AG08395 (cell line): ENCODE measurements around the gene FEZF1.

ENCODE experiments used
- DNase-seq: peaks from one replicate; pipeline ENCODE4 v3.0.0; 2012; ENCODE audit warnings: mixed read lengths, low spot score

FEZF1 gene

DNA sequence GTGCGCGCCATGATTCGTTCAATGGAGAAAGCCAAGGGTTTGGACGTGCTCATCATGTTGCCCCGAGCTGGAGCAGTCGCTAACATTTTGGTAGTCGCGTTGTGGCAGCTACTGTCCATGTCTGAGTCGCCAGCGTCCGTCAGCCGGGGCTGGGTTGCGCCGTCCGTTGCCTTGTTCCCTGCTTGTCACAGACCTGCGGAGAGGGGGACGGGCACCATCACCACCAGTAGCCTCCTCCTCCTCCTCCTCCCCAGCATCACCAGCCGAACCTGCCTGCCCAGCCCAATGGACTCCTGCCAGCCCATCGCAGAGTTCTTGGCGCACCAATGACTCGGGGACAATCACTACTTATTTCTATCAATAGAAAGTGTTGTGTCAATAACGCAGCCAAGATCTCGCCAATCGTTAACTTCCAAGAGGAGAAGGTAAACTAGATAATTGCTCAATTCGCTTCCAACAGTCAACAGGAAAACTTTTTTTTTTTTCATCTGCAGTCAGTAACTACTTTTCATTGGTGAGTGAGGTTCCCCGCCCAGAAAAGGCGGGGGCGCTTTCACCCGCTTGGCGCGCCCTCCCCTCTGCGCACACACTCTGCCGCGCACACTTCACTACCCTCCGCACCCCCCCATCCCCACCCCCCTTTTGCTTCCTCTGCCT, at the start of gene FEZF1:
Gene FEZF1, minus strand, starts transcription at position 432 of the 657 bp plus-strand sequence. Its CDS starts 313 bp downstream, at position 119.
- DNase-seq = no peak

GRCh38 chr7:122352454-122352853, 47.9 kb upstream of the FEZF1 start:
- DNase-seq = no peak

DNA sequence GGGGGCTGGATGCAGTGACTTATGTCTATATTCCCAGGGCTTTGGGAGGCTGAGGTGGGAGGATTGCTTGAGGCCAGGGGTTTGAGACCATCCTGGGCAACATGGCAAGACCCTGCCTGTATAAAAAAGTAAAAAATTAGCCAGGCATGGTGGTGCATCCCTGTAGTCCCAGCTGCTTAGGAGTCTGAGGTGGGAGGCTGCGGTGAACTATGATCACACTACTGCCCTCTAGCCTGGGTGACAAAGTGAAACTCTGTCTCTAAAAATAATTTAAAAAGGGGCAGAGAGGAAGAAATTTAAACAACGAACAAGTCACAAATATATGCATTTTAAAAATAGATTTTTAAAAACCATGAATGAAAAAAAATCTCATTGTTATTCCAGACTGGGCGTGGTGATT, 46.2 kb upstream of the FEZF1 start:
- no peak for DNase-seq

DNA sequence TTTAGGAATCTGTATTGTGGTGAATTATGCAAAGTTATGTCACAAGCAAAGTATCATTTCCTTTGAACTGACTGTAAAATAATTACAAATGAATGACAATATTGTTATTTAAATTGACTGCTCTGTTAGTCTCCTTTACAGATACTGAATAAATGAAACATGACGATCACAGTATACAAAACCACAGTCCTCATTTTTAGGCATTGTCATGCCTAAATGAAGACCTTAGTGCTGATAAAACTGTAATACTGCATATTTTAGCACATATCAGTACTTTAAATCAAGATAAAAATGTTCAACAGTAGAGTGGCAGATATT, 39.7 kb upstream of the FEZF1 start:
- no peak for DNase-seq

DNA sequence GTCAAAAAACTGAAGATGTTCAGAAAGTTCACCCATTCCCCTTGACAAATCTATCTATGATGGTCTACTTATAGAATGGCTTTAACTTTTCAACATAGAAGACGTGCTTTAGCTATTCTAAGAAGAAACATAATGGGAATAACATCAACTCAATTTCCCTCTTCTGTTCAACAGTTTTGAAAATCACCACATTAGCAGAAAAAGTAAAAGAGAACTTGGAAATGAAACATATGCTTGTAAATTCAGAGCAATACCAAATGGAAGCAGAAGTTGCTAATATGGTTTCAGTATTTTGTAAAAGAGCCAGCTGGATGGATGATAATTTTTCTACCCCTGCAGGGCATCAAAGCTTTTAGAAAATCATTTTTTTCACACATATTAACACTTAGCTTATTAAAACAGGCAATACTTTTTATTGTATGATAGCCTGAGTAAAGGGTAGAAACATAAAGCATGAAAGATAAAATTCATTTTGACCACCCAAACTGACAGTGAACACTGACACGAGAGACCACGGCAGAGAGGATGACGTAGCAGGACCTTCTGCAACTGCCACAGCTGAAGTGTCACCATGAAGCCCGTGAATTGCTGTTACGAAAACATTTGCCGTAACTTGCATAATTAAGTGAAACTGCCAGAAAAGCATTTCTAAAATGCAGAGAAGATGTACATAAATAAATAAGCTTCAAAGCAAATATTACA, 39.2 kb upstream of the FEZF1 start:
- no peak for DNase-seq

- no peak for DNase-seq
Measured at GRCh38 chr7:122340427-122340826, 35.9 kb upstream of the FEZF1 start.

GRCh38 chr7:122339145-122339904, 34.8 kb upstream of the FEZF1 start:
- no peak for DNase-seq

GRCh38 chr7:122337011-122337410, 32.5 kb upstream of the FEZF1 start:
- no peak for DNase-seq

GRCh38 chr7:122329145-122329802, 24.7 kb upstream of the FEZF1 start:
- no peak for DNase-seq

DNA sequence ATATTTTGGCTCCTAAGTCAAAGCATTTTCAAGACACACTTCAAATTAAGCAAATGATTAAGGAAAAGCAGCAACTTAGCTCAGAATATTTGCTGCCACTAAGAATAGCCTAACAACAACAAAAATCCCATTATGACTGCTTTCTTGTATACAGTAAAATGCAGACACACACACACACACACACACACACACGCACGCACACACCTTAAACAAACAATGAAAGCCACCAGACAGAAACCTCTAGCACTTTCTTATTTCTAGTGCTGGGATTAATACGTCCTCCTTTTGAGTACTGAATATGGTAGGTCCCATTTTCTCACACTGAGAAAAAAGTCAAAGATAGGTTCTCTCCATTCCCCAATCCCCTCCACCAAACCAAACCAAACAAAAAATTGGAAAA, 23.4 kb upstream of the FEZF1 start:
- DNase-seq = no peak

- no peak for DNase-seq
Measured at GRCh38 chr7:122316467-122317388, 12.2 kb upstream of the FEZF1 start.

GRCh38 chr7:122315507-122316466, 11.2 kb upstream of the FEZF1 start:
- no peak for DNase-seq

GRCh38 chr7:122314284-122314683, 9.7 kb upstream of the FEZF1 start:
- no peak for DNase-seq

DNA sequence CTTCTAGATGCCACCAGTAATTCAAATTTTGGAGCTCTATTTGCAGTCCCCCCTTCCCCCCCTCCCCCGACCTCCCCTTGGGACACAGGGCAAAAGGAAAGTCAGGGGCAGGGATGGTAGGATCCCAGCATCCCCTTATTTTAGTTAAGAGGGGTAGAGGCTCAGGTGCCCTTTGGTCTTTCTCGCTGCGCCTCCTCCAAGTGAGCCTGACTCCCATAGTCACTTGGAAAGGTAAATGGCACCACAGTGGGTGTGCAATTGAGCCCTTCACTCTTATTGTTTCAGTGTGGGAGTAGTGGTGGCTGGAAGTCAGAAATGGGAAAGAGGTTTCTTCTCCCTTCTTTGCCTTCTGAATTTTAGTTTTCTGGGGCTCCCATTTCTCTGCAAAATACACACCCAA, 8.2 kb upstream of the FEZF1 start:
- no peak for DNase-seq

- no peak for DNase-seq
Measured at GRCh38 chr7:122311734-122312450, 7.3 kb upstream of the FEZF1 start.

- no peak for DNase-seq
Measured at GRCh38 chr7:122311050-122311700, 6.6 kb upstream of the FEZF1 start.

DNA sequence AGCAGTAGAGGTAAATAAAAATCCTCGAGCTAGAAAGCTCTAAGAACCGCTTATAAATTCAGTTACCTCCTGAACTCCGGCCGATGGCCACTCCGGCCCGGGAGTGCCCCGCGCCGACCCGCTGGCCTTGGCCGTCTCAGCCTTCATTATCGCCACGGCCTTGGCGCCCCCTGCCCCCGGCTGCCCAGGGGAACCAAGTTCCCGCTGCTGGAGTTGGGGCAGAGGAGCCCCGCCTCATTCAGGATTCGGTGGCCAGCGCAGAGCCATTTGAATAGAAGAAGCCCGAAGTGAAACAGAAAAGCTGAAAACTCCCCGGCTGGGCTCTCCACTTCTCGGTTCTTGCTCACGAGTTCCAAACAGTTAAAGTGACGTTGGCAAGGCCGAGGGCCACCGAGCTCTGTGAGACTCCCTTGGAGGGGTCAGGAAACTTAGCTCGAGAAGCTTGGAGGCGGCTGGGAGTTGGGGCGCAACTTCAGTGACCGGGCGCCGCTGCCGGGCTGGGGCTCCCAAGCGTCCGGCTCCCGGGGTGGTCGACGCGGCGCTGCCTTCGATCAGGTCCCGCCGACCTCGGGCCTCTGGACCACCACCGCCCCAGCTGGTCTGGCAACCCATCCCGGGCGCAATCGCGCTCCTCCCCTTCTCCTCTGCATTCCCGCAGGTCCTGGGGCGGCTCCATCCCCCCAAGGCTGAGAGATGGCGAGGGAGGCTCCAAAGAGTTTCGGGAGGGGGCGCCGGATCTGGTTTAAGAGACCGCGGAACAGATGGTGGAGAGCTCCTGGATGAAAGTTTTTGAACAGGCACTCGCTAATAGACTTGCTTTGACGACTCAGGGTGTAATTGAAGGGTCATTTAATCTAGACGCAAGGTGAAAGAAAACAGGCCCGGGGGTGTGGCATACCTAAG, 5.8 kb upstream of the FEZF1 start:
- DNase-seq = no peak

GRCh38 chr7:122309421-122309820, 4.9 kb upstream of the FEZF1 start:
- DNase-seq = no peak
